ENCODE measurements around the gene RAP1A.

DNA sequence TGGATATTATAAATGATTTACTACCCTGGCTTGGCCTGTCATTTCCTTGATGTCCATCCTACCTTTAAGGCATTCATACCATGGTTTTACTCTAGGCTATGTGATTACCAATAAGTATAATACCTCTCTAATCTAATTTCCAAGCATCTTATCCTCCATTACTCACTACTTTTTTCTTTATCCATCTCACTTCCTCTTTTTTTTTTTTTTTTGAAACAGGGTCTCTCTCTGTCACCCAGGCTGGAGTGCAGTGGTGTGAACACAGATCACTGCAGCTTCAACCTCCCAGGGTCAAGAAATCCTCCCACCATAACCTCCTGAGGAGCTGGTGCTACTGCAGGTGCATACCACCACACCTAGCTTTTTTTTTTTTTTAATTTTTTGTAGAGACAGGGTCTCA, 79.7 kb downstream of the RAP1A start:
- TF ChIP-seq, protein P1, sequence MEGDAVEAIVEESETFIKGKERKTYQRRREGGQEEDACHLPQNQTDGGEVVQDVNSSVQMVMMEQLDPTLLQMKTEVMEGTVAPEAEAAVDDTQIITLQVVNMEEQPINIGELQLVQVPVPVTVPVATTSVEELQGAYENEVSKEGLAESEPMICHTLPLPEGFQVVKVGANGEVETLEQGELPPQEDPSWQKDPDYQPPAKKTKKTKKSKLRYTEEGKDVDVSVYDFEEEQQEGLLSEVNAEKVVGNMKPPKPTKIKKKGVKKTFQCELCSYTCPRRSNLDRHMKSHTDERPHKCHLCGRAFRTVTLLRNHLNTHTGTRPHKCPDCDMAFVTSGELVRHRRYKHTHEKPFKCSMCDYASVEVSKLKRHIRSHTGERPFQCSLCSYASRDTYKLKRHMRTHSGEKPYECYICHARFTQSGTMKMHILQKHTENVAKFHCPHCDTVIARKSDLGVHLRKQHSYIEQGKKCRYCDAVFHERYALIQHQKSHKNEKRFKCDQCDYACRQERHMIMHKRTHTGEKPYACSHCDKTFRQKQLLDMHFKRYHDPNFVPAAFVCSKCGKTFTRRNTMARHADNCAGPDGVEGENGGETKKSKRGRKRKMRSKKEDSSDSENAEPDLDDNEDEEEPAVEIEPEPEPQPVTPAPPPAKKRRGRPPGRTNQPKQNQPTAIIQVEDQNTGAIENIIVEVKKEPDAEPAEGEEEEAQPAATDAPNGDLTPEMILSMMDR (conservative IDR thresholded peaks at IDR 0.05 in 1 of 2, IDR thresholded peaks at IDR 0.05 in 1 of 2; ENCODE audit: extremely low read depth in 1 of 2, insufficient read depth in 1 of 2, low read depth in 1 of 2, low read length in 2 of 2) = no peak
- TF ChIP-seq EZH2 (IDR thresholded peaks at IDR 0.05; ENCODE audit: borderline replicate concordance, low read length) = no peak
